HG03457 (cell line): ENCODE results near the gene CHN2.
"Not testable (repeated sequence)": the region's sequence is repeated elsewhere in the genome, so short reads cannot be mapped to it uniquely, and the experiment has no call there.

Experiments
- ATAC-seq: cut with Tn5 transposase; IDR thresholded peaks from one replicate; pipeline ENCODE4 v1.9.1; 2021; ENCODE audit warnings: moderate number of reproducible peaks; ENCODE audit not compliant: unreplicated experiment

The CHN2 gene

GRCh38 chr7:29516491-29516890 lies 321.9 kb downstream of the CHN2 start:
- ATAC-seq, result no peak

- ATAC-seq, result no peak
These were observed 324.0 kb downstream of the CHN2 start for GRCh38 chr7:29518616-29519015.

- no peak for ATAC-seq
These were observed 329.2 kb downstream of the CHN2 start for GRCh38 chr7:29523728-29524127.

GRCh38 chr7:29527505-29528108 lies 333.0 kb downstream of the CHN2 start:
- no peak for ATAC-seq

- not testable (repeated sequence) for ATAC-seq
These were observed 334.0 kb downstream of the CHN2 start for GRCh38 chr7:29528526-29528925.
